A549 (cell line): ENCODE results near the gene P3H2. TPM values are rescaled to one million over a fixed set of nuclear protein-coding genes. Genes with fewer than 3 reads are reported as not detected.

Experiments
- ATAC-seq, 2 experiments: fragments of 200-7000 bp in 1 of 2; fragments of >200 bp in 1 of 2; cut with Nextera tagmentation in 1 of 2; cut with Tn5 transposase in 1 of 2; 3 replicates each; pipeline versions ENCODE4 v1.8.0 to v1.9.1; 2018 to 2020; ENCODE audit warnings: mild to moderate bottlenecking in 1 of 2, moderate library complexity in 1 of 2
- CTCF ChIA-PET: fragments of 300-600 bp; sonication (Branson Sonifier 250); formaldehyde crosslinking; extraction: SDS; loops from one replicate; lab custom pipeline; 2021; ENCODE audit warnings: antibody characterized with exemption, inconsistent platforms; lab: Yijun Ruan, JAX
- POLR2A ChIA-PET: fragments of 350-600 bp; formaldehyde crosslinking; extraction: SDS; loops from one replicate; lab custom pipeline; 2021; ENCODE audit warnings: antibody characterized with exemption, inconsistent platforms; lab: Yijun Ruan, JAX
- DNase-seq, 2 experiments: peaks; one replicate each; pipeline versions ENCODE4 v3.0.0 to v3.0.0-alpha.2; 2011 to 2016; ENCODE audit warnings: low read depth in 1 of 2, low spot score in 1 of 2
- FAIRE-seq: peaks from 2 replicates; lab custom pipeline; 2011; peaks lifted over from hg19 to GRCh38; lab: Jason Lieb, UNC
- H3K27ac ChIP-seq, 2 experiments: fragments of >200 bp; sonication (Bioruptor Twin); formaldehyde crosslinking; 3 replicates each; pipeline ENCODE4 v1.5.1; 2016 to 2017
- H3K4me1 ChIP-seq: fragments of >200 bp; sonication (Bioruptor Twin); formaldehyde crosslinking; 3 replicates; pipeline ENCODE4 v1.6.1; 2016
- H3K4me2 ChIP-seq: fragments of >200 bp; sonication (Bioruptor Twin); formaldehyde crosslinking; 3 replicates; pipeline ENCODE4 v1.6.1; 2016
- H3K4me3 ChIP-seq: fragments of >200 bp; sonication (Bioruptor Twin); formaldehyde crosslinking; 3 replicates; pipeline ENCODE4 v1.5.1; 2016
- H3K9me3 ChIP-seq: fragments of >200 bp; sonication (Bioruptor Twin); formaldehyde crosslinking; 3 replicates; pipeline ENCODE4 v1.6.1; 2016
- BHLHE40 ChIP-seq: IDR thresholded peaks from 2 replicates; pipeline ENCODE4 v1.6.1; 2012; ENCODE audit warnings: low read depth, low read length, inconsistent platforms
- CBX2 ChIP-seq: fragments of 200-600 bp; sonication (generic); IDR thresholded peaks from 2 replicates; pipeline ENCODE4 v1.6.1; 2016; ENCODE audit warnings: low read depth, mild to moderate bottlenecking, borderline replicate concordance
- CBX8 ChIP-seq: fragments of 200-600 bp; sonication (generic); IDR thresholded peaks from 2 replicates; pipeline ENCODE4 v1.6.1; 2016
- CEBPB ChIP-seq, 2 experiments: fragments of >200 bp in 1 of 2; sonication (Bioruptor Twin) in 1 of 2; formaldehyde crosslinking in 1 of 2; IDR thresholded peaks; 2 replicates each; pipeline ENCODE4 v1.6.1; 2012 to 2016
- CHD4 ChIP-seq: fragments of 200-600 bp; sonication (generic); IDR thresholded peaks from 2 replicates; pipeline ENCODE4 v1.6.1; 2016; ENCODE audit warnings: antibody characterized with exemption, mild to moderate bottlenecking, borderline replicate concordance
- EP300 ChIP-seq, 2 experiments: fragments of >200 bp; sonication (Bioruptor Twin); formaldehyde crosslinking; IDR thresholded peaks; 2 replicates in 1 of 2; 3 replicates in 1 of 2; pipeline ENCODE4 v1.6.1; 2016 to 2017
- ESRRA ChIP-seq: fragments of 150-350 bp; IDR thresholded peaks from 2 replicates; pipeline ENCODE4 v1.6.1; 2014; ENCODE audit warnings: mild to moderate bottlenecking, low read length, borderline replicate concordance
- FOSB ChIP-seq: fragments of 250-450 bp; sonication (Bioruptor Pico); IDR thresholded peaks from 2 replicates; pipeline ENCODE4 v1.5.0; 2020; ENCODE audit warnings: mild to moderate bottlenecking, moderate library complexity
- FOXS1 ChIP-seq: fragments of 250-450 bp; sonication (Bioruptor Pico); IDR thresholded peaks from 2 replicates; pipeline ENCODE4 v1.5.0; 2020; ENCODE audit warnings: mild to moderate bottlenecking, moderate library complexity
- GATA3 ChIP-seq: IDR thresholded peaks from 2 replicates; pipeline ENCODE4 v1.6.1; 2012; ENCODE audit warnings: borderline replicate concordance
- HMGXB4 ChIP-seq: fragments of 250-450 bp; sonication (Bioruptor Pico); IDR thresholded peaks from 2 replicates; pipeline ENCODE4 v1.5.0; 2021; ENCODE audit warnings: mild to moderate bottlenecking, moderate library complexity, borderline replicate concordance
- HOXB13 ChIP-seq: fragments of 250-450 bp; sonication (Bioruptor Pico); IDR thresholded peaks from 2 replicates; pipeline ENCODE4 v1.5.0; 2020; ENCODE audit warnings: low read depth, mild to moderate bottlenecking, moderate library complexity
- JUNB ChIP-seq: fragments of >200 bp; sonication (Bioruptor Twin); formaldehyde crosslinking; IDR thresholded peaks from 2 replicates; pipeline ENCODE4 v1.6.1; 2016
- KDM1A ChIP-seq: fragments of 200-600 bp; sonication (generic); IDR thresholded peaks from 2 replicates; pipeline ENCODE4 v1.6.1; 2016; ENCODE audit warnings: low read depth, mild to moderate bottlenecking
- KDM5A ChIP-seq: fragments of 200-600 bp; sonication (generic); IDR thresholded peaks from 2 replicates; pipeline ENCODE4 v1.6.1; 2016; ENCODE audit warnings: antibody characterized with exemption, mild to moderate bottlenecking
- MAFK ChIP-seq: fragments of 450-650 bp; IDR thresholded peaks from 2 replicates; pipeline ENCODE4 v1.6.1; 2014; ENCODE audit not compliant: partially characterized antibody
- NFE2L2 ChIP-seq: fragments of 150-350 bp; conservative IDR thresholded peaks from 2 replicates; pipeline ENCODE4 v1.6.1; 2014; ENCODE audit warnings: low read length
- PBX3 ChIP-seq: IDR thresholded peaks from 2 replicates; pipeline ENCODE4 v1.6.1; 2012
- POLR2A ChIP-seq: IDR thresholded peaks from 2 replicates; pipeline ENCODE4 v1.6.1; 2012; ENCODE audit warnings: mild to moderate bottlenecking, low read length
- POLR2AphosphoS2 ChIP-seq: conservative IDR thresholded peaks from 2 replicates; pipeline ENCODE4 v1.6.1; 2012; ENCODE audit warnings: low read length, improper control_type of control experiment, inconsistent platforms
- RARB ChIP-seq: fragments of 250-450 bp; sonication (Bioruptor Pico); IDR thresholded peaks from 2 replicates; pipeline ENCODE4 v1.8.0; 2021; ENCODE audit warnings: mild to moderate bottlenecking, moderate library complexity
- RNF2 ChIP-seq: fragments of 200-600 bp; sonication (generic); IDR thresholded peaks from 2 replicates; pipeline ENCODE4 v1.6.1; 2016; ENCODE audit warnings: low read depth, mild to moderate bottlenecking, antibody characterized with exemption, moderate library complexity, borderline replicate concordance
- SMC3 ChIP-seq: fragments of >200 bp; sonication (Bioruptor Twin); formaldehyde crosslinking; IDR thresholded peaks from 3 replicates; pipeline ENCODE4 v1.6.1; 2018; ENCODE audit warnings: inconsistent platforms
- SREBF2 ChIP-seq: fragments of 450-650 bp; IDR thresholded peaks from 2 replicates; pipeline ENCODE4 v1.6.1; 2014; ENCODE audit warnings: mild to moderate bottlenecking, moderate library complexity
- ZC3H11A ChIP-seq: fragments of 450-650 bp; IDR thresholded peaks from 2 replicates; pipeline ENCODE4 v1.6.1; 2014; ENCODE audit warnings: antibody characterized with exemption, mild to moderate bottlenecking
- ZNF302 ChIP-seq: fragments of 250-450 bp; sonication (Bioruptor Pico); IDR thresholded peaks from 2 replicates; pipeline ENCODE4 v1.9.0; 2021; ENCODE audit warnings: inconsistent platforms, mild to moderate bottlenecking, moderate library complexity
- WGBS: methylation state at CpG from one replicate; pipeline ENCODE4 v1.1.6; 2017; ENCODE audit errors: missing lambda C conversion rate; 5-methylcytosine and 5-hydroxymethylcytosine counted together
- polyA plus RNA-seq, 4 experiments: library from polyadenylated mRNA; depleted of rRNA in 3 of 4; stranded (reverse); fragments of >200 nt; fragmentation: RNase III in 1 of 4; extraction: RNeasy Plus Mini Kit Qiagen cat#74134 plus additional on column Dnase treatment in 1 of 4; gene quantifications; 2 replicates in 3 of 4; 3 replicates in 1 of 4; pipeline ENCODE4 v1.2.3, GENCODE V29; 2011 to 2017
- TF ChIP-seq, protein P1 (sequence below): fragments of >200 bp; sonication (Bioruptor Twin); formaldehyde crosslinking; IDR thresholded peaks from 2 replicates; pipeline ENCODE4 v1.6.1; 2016
- TF ChIP-seq, protein P2 (sequence below): fragments of 450-650 bp; IDR thresholded peaks from 2 replicates; pipeline ENCODE4 v1.6.1; 2014; ENCODE audit warnings: antibody characterized with exemption

P3H2 gene
- polyA plus RNA-seq, 2 of the 4 experiments (the other 2 are of a cell fraction), result 56.6 to 72.5 TPM

GRCh38 chr3:190121061-190121377 is 322 bp upstream of the P3H2 start:
- FAIRE-seq, result no peak
- H3K4me3 ChIP-seq, result peak overlapping the region; percentile 96
- peak overlapping the region; percentile 88 for H3K4me2 ChIP-seq
- H3K4me1 ChIP-seq, result peaks cover 65% of the 10 kb centered on the region
- peak in 1 of 2 experiments; percentile 11; a peak in 2 of 6 replicates for ATAC-seq
- TF ChIP-seq KDM1A (no peak), CHD4 (no peak), FOXS1 (CRISPR knock-in tag) (no peak), ESRRA (no peak), CBX8 (no peak), ZNF302 (no peak), HOXB13 (no peak), POLR2A (no peak), BHLHE40 (no peak), RARB (CRISPR knock-in tag) (no peak), RNF2 (no peak)
- TF ChIP-seq, protein P1, sequence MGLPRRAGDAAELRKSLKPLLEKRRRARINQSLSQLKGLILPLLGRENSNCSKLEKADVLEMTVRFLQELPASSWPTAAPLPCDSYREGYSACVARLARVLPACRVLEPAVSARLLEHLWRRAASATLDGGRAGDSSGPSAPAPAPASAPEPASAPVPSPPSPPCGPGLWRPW, result no peak
- TF ChIP-seq, all 56 proteins: peak for 0
- Histone ChIP-seq H3K27ac (peak overlapping the region; percentile 90 to 96), H3K9me3 (no peaks in the 10 kb centered on the region)
- 26% methylated on average over 8 of the region's 13 CpGs for WGBS
- ChIA-PET POLR2A (interaction anchor here (0.9 to 1.3 kb wide), 5 partner anchors 12 to 76 kb away, joined by 3 to 5 read pairs (median 3); no protein-coding TSS in a partner anchor), CTCF (interaction anchor here (0.6 to 2.9 kb wide), 27 partner anchors 8 to 263 kb away, joined by 3 to 15 read pairs (median 4); no protein-coding TSS in a partner anchor)
- no peak for DNase-seq

- Histone ChIP-seq H3K9me3 (no peaks in the 10 kb centered on the region), H3K4me3 (peak overlapping the region; percentile 96), H3K27ac (peak overlapping the region; percentile 90 to 96), H3K4me2 (peak overlapping the region; percentile 88), H3K4me1 (peaks cover 68% of the 10 kb centered on the region)
- ChIA-PET POLR2A (interaction anchor here (1.0 kb wide), 1 partner anchor 99 kb away, joined by 3 read pairs; no protein-coding TSS in a partner anchor), CTCF (interaction anchor here (0.8 to 2.9 kb wide), 17 partner anchors 8 to 265 kb away, joined by 3 to 12 read pairs (median 4); no protein-coding TSS in a partner anchor)
- 10% methylated on average over 9 of the region's 9 CpGs for WGBS
- no peak for FAIRE-seq
- TF ChIP-seq MAFK (peak; percentile 23), PBX3 (no peak), KDM5A (no peak), POLR2A (no peak), SREBF2 (no peak), CBX2 (no peak), HMGXB4 (CRISPR knock-in tag) (no peak)
- TF ChIP-seq, protein P2, sequence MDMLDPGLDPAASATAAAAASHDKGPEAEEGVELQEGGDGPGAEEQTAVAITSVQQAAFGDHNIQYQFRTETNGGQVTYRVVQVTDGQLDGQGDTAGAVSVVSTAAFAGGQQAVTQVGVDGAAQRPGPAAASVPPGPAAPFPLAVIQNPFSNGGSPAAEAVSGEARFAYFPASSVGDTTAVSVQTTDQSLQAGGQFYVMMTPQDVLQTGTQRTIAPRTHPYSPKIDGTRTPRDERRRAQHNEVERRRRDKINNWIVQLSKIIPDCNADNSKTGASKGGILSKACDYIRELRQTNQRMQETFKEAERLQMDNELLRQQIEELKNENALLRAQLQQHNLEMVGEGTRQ, result no peak
- peak in 1 of 2 experiments; percentile 30; a peak in 1 of 6 replicates for ATAC-seq
- DNase-seq, result no peak
Observed at GRCh38 chr3:190119461-190120268, 1.0 kb downstream of the P3H2 start.

- Histone ChIP-seq H3K4me2 (peak overlapping the region; percentile 88), H3K4me3 (peak overlapping the region; percentile 35), H3K27ac (peak overlapping the region; percentile 60 to 96), H3K9me3 (no peaks in the 10 kb centered on the region), H3K4me1 (peaks cover 64% of the 10 kb centered on the region)
- WGBS, result 38% methylated on average over 3 of the region's 3 CpGs
- no peak for FAIRE-seq
- no peak for DNase-seq
- ATAC-seq, result no peak
- CTCF ChIA-PET, result interaction anchor here (1.3 kb wide), 1 partner anchor 75 kb away, joined by 3 read pairs; no protein-coding TSS in a partner anchor
- POLR2A ChIA-PET, result no interaction called here
- no peak for TF ChIP-seq GATA3
- TF ChIP-seq BHLHE40, result no peak
- TF ChIP-seq JUNB, result no peak
- no peak for TF ChIP-seq ZC3H11A
- TF ChIP-seq ZNF302, result no peak
- no peak for TF ChIP-seq EP300 (IDR thresholded peaks at IDR 0.05)
- TF ChIP-seq CBX2, result no peak
- no peak for TF ChIP-seq CEBPB (IDR thresholded peaks at IDR 0.05)
- no peak for TF ChIP-seq POLR2A
- no peak for TF ChIP-seq POLR2AphosphoS2
- TF ChIP-seq, protein P2, result no peak
- no peak for TF ChIP-seq SMC3
- TF ChIP-seq KDM5A, result no peak
- TF ChIP-seq FOSB, result no peak
- no peak for TF ChIP-seq NFE2L2
Observed at GRCh38 chr3:190118438-190118837, 2.3 kb downstream of the P3H2 start.
